Activated effector memory CD4-positive, alpha-beta T cell treated with anti-CD3 and anti-CD28 coated beads, Interleukin-2, amount 50 U/mL, for 16 hours (primary cell): ENCODE data around the gene FBXL13.
"Not testable (repeated sequence)": the region's sequence is repeated elsewhere in the genome, so short reads cannot be mapped to it uniquely, and the experiment has no call there.

Source experiments
- DNase-seq: peaks from one replicate; pipeline ENCODE4 v3.0.0-alpha.2; 2020

FBXL13 gene

DNA sequence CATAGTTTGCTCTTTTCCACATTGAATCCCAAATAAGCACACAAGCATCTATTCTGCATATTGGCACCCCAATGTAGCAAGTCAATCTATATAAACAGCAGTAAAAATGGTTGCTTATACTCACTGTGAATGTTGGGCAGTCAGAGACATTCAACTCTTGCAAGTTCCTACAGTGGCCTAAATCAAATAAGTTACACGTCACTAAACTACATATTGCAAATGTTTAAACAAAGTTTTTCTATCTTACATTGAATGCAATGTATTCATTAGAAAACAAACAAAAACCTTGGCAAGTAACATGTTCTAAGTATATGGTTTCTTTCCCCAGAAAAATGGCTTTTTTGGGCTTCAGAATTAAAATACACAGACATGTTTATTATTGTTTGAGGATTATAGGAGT, 142.8 kb downstream of the FBXL13 start:
- DNase-seq: no peak

DNA sequence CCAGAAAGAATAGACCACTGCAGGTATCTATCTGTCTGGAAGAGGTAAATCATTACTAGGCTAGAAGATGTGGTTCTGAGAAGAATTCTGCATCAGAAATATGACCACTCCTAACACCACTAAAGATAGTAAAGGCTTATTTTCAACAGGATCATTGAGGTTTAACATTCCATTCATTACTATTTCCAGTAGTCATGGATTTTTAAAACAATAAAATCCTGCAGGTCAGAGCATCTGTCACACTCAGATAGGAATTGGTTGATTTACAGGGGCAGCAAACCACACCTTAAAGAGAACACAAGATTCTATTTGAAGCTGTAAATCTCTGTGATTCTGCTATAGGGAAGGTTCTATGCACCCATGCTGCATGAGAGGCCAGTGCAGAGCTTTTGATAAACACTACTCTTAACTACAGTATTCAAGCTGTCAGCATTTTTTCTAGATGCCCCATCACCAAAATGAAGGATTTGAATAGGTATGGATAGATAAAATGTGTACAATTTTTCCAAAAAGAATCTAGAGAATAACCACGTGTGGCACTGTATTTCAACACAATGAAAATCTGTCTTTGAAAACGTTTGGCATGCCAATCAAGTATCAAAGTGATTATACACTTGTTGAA, 147.2 kb downstream of the FBXL13 start:
- no peak for DNase-seq

DNA sequence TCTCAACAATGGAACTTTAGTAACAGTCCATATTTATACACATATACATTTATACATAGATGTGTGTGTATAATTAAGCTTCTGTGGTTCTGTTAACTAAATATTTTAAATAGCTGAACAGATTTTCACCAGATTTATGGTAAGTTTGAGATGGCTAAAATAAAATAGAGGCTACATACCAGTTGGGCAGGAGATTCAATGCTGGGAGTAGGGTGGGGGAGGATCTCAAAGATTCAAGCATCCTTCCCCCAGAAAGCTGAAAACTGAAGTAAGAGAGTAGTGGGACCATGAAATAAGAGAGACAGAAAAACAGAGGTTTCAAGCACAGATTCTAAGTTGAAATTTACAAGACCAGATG, 147.8 kb downstream of the FBXL13 start:
- no peak for DNase-seq

DNA sequence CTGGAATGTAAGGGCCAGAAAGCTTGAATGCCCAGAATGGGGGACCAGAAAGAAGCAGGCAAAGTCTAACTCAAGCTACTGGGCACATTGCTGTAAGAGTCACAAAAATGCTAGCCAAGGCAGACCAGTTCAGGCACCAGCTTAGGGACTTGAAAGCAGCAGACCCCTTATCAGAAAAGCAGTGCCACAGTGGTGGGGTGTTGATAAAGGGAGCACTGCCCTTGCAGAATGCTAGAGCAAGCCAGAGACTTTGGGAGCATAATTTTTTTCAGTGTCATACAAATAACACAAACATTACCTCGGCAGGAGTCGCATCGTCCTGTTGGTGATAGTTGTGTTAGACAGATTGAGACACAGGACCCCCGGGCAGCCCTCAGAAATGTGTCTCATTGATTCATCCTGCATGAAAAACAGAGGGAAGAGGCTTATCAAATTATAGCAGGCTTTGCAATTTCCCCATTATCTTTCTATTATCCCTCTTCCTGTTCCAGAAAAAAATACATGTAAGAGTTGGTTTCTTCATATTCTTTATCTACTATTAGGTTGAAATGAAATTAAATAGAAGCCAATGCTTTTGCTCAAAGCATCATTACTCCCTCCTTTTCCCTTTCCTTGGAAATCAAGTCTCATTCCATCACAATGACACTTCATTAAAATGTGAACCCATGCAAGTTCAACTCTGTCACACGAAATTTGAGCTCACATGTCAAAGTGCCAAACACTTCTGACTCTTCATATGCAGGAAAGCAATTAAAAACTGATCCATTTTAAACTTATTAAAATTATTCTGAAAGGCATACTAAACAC, 148.4 kb downstream of the FBXL13 start:
- DNase-seq: no peak

DNA sequence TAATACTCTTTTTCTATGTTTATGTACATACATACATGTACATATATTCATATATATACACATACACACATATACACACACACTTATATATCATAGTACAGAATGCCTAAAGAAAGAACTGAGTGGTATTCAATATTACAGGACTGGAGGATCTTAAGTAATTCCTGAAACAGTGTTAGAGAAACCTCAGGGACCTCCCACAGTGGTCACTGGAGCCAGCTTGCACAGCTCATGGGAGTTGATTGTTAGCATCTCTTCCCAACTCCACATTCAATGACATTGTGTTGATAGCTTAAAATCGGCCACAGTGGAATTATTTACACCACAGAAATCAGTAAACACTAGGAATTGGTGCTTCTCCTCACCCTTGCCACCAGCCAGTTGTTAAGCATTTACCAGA, 155.8 kb downstream of the FBXL13 start:
- no peak for DNase-seq

DNA sequence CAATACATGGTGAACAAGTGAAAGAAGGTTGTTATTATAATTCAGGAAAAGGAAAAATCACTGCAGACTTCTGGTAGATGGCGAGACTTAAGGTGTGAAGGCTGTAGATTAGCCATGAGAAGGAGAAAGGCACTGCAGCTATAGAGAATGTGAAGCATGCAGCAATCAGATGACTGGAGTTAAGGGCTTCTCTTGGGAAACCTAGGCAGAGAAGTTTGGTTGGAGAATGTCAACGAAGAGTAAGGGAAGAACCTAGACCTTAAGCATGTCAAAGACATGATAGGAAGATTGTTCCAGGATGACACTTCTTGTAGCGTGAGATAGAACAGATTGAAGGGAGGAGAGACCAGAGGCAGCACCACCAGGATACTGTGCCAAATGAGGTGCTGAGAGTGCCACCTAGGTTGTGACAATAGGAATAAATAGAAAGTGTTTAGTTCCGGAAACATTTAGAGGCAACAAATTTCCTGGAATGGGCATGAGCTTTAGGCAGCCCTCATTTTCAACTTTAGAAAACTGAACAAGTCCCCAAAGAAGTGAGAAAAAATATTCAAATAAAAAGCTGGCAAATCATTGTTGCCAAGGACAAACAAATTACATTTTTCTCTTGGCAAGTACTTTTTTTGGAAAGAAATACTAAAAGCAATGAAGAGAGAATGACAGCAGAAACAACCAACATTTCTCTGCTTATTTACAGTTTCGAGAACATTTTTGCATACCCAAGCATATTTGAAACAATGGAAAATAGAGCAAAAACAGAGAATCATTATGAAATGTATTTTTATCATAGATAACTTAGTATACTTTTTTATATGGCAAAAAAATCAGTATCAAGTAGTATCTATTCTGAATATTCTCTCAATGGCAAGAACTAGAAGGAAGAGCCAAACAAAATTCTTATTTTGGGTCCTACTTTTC, 156.9 kb downstream of the FBXL13 start:
- DNase-seq: no peak

DNA sequence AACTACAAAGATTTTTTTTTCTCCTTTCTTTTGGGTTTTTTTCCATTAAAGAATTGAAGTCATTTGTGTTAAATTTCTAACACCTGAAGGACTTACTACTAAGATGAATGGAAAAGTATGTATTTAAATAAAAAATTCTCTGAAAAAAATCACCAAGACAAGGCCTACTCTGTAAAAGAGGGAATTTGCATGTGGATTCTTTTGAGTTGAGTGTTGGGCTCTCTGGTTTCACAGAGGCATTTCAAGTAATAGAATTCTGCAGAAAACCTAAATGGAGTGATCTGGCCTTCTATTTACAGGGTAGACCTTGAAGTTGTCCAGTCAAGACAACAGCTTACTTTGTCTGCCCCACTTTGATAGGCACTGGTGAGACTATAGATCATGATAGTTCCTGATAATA, 157.7 kb downstream of the FBXL13 start:
- no peak for DNase-seq

DNA sequence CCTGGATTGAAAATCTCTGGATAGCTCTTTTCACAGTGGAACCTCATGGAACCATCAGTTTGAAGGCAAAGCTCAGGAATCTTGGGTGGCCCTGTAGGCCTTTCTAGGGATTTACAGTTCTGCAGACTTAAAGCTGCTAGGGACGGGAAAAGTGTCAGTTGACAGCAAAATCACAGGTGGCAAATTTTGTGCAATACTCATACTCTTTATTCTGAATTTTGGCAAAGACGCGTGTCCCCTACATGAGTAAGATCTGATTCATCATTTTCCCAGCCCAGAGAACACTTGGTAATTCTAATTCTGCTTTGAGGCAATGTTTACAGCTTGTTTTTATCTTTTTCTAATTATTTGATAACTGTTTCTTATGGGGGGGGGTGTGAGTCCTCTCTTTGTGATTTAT, 158.2 kb downstream of the FBXL13 start:
- no peak for DNase-seq

DNA sequence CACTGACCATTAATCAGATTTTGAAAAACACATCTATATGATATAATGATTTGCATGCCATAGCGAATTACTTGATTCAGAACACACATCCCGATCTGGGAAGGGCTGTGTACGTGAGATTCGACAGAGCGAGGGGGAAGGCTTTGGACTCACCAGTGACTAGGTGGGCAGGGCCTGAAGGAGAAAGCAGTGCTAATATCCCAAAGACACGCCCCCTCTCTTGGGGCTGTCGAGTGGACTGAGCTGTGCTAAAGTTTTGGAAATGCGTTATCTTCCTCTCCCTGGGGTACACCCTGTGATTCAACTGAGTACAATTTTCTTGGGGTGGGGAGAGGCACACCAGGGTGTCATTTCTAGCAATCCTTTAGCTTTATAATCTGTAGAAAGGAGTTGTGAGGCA, 160.0 kb downstream of the FBXL13 start:
- no peak for DNase-seq

DNA sequence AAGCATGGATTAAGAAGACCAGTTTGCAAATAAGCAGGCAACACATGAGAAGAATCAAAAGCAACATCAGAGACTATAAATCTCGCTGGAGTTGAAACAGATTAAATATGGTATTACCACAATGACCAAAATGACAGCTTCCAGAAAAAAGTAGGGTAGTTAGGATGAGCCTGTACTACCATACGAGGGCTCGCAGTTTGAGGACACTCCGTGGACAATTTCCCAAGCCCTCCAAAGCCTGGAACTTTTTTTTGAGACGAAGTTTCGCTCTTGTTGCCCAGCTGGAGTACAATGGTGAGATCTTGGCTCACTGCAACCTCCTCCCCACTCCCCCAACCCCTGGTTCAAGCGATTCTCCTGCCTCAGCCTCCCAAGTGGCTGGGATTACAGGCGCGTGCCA, 160.8 kb downstream of the FBXL13 start:
- DNase-seq: no peak

DNA sequence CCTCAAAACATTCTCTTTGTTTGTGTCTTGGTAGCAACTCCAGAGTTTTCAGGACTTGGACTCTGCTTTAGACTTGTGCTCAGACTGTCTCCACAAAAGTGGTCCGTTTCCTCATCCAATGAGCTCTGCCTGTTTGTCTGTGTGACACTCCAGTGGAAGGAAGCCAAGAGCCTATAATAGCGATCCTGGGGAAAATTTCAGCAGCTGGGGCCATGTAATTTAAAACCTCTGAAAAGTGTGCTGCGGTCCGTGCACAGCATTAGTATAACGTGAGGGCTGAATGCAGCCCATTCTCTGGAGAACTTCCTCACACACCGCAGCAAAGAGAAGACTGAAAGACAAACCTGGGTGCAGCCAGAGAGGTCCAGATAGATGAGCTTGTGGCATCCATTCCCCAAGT, 161.9 kb downstream of the FBXL13 start, which contains the start of gene LRRC17:
Gene LRRC17, plus strand, starts transcription at position 259 of the 400 bp plus-strand sequence. CDS start 20,914 bp downstream, outside the sequence.
- DNase-seq: no peak

DNA sequence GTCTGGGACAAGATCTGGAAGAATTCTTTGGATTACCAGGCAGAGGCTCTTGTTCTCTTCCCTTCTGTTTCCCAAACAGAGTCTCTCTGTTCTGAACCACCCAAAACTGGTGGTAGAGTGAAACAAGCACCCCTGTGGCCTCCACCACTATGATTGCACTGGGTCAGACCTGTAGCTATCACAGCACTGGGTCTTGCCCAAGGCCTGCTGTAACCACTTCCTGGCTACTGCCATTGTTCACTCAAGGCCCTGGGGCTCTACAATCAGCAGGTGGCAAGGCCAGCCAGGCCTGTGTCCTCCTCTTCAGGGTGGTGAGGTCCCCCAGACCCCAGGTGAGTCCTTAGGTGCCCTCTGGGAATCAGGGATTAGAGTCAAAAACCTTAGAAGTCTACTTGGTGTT, 165.9 kb downstream of the FBXL13 start:
- DNase-seq: no peak

DNA sequence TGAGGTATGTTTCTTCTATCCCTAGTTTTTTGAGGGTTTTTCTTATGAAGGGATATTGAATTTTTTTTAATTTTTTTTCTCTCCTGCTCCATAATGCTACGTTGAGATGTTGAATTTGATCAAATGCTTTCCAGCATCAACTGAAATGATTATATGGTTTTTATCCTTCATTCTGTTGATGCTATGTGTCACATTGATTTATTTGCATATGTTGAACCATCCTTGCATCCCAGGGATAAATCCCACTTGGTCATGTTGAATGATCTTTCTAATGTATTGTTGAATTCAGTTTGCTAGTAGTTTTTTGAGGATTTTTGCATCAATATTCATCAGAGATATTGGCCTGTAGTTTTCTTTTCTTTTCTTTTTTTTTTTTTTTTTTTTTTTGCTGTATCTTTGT, 171.0 kb downstream of the FBXL13 start:
- not testable (repeated sequence) for DNase-seq

DNA sequence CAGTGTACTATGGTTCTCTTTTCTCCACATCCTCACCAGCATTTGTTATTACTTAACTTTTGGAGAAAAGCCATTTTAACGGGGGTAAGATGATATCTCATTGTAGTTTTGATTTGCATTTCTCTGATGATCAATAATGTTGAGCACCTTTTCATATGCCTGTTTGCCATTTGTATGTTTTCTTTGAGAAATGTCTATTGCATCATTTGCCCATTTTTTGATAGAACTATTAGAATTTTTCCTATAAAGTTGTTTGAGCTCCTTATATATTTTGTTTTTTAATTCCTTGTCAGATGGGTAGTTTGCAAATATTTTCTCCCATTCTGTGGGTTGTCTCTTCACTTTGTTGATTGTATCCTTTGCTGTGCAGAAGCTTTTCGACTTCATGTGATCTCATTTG, 172.5 kb downstream of the FBXL13 start:
- not testable (repeated sequence) for DNase-seq

DNA sequence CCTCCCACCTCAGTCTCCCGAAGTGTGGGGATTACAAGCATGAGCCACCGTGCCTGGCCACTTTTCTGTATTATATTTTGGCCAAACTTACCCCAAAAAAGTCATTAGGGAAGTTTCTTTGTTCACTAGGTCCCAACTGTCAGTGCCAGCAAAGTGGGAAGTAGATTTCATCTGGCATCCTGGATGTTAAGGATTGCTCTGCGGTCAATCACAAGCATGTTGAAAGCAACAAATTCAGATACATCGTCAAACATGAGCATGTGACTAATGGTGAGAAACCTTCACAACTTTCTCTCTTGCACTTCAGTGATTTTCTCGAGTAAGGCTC, 176.1 kb downstream of the FBXL13 start:
- no peak for DNase-seq

DNA sequence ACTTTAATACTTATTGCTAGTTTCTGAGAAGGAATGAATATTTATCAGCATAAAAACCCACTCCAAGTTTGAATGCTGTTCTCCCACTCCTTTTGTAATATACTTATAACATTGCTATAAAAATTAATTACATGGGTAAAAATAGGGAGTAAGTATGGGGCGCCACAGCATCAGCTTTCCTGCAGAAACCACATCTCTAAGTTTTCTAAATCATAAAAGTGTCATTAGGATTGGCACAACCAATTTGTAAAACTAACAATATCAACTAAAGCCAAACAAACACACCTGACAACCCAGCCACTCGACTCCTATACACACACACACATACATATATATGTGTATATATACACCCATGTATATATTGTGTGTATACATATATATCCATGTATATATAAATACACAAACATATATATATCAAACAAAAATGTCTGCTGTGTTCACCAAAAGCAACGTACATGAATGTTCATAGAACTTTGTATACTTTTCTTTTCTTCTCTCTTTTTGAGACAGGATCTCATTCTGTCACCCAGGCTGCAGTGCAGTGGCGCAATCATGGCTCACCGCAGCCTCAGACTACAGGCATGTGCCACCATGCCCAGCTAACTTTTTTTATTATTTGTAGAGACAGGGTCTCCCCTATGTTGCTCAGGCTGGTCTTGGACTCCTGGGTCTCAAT, 176.6 kb downstream of the FBXL13 start:
- DNase-seq: no peak

DNA sequence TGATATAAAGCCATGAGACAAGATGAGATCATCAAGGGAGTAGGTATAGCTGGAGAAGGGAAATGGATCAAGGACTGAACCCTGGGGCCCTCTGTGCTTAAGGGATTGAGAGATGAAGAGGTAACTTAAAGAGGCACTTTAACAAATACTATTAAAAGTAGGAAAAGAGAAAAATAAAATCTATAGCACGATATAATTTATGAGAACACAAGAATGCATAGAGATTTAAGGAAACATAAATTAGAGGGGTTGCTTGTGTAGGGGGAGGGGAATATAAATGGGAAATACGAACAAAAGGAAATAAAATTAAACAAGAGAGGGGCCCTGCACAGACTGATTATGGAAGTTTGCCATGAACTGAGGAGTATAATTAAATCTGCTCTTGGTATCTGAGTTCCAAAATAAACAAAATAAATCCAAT, 177.4 kb downstream of the FBXL13 start:
- no peak for DNase-seq

DNA sequence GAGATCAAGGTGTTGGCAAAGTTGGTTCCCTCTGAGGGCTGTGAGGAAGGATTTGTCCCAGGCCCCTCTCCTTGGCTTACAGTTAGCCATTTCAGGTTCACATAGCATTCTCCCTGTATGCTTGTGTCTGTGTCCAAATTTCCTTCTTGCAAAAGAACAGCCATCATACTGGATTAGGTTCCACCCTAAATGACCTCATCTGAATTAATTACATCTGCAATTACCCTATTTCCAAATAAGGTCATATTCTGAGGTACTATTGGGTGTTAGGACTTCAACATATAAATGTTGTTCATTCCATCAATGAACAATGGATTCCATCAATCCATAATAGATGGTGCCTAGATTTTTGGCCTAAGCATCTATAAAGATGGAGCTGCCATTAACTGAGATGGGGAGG, 178.0 kb downstream of the FBXL13 start:
- DNase-seq: no peak

DNA sequence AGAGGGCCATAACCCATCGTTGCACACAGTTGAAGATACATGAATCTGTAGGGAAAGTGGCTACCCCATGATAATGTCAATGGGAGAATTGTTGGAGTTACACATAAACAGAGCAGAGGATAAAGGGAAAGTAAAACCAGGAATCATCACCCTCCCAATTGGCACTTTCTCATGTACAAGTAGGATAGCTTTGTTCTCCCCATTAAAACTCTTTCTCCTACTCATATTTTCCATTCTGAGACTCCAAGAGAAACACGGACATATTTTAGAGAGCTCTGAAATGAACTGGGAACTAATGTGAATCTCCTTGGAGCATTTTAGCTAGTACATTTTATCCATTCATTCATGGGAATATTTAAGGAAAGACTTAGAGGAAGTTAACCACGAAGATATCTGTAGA, 179.0 kb downstream of the FBXL13 start:
- no peak for DNase-seq

DNA sequence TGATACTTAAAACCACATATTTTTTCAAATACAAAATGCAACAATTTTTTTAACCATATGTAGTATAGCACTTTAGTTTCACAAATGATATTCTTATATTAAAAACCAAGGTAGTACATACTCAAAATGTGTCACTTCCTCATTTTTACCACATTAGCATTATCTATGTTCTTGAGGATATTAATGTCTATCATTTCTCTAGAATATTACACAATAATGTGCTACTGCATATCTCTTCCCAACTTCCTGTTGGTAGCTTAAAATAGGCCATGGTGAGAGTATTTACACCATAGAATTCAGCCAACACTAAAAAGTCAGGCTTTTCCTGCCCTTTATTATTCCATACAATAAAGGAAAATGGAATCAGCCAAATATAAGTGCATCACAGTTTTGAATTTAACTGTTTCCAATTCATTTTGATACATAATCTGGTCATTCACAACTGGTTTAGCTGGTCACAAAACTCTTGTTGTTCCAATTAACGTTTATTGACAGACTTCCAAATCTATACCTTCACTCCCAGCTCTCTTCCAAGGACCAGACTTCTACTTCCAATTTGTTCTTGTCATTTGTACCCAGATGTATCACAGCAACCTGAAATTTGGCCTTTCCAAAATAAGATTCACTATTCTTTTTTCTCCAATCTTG, 181.8 kb downstream of the FBXL13 start:
- DNase-seq: no peak

DNA sequence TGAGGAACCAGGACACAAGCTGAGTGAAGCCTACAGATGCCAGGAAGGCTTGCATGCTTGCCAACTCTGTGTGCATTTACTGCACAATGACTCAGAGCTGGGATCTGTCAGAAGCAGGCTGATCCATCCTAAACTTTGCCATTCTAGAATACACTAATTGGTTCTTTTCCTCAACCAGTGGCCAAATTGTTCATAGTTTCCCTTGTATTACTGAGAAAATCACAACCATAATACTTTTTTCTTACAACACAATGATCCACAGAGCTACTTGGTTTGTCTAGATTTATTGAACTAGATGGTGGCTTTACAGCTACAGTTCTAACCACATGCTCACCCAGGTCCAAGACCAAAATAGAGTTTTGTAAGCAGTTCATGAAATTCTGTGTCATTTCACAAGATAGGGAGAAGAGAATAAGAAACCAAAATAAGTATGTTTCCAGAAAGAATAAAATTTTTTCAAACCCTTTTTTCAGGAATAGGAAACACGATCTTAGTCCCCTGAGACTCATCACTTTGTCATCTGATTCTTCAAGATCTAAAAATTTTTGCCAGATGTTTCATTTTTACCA, 182.8 kb downstream of the FBXL13 start:
- DNase-seq: no peak

DNA sequence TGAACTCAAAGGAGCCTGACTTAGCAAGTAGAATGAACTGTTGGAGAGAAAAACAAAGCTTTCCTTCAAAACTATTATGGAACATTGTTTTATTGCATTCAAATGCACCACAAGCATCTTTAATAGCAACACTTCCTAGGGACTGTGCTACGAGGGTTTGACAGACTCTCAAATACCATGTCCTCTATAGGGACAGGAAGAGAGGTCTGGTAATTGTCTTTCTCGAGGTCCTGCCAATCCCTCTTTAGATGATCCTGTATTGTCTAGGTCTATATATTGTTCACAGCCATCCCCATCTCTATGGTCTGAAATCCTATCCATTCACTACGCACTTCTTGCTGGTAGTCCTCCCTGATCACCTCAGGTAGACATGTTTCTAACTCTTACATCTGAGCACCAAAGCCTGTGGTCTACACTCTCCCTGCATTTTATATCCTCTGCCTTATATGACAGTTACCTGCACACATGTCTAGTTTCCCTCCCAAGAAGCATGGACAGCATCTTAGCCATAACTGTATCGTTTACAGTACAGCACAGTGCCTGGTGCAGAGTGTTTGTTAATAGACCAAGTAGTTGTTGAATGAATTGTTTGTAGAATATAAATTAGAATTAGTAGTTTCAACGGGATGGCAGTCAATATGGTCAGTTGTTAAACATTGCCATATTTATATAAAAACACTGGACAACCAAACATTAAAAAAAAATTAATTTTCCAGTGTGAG, 183.5 kb downstream of the FBXL13 start:
- no peak for DNase-seq
